ENCODE measurements around the gene SENP5. TPM values are rescaled to one million over a fixed set of nuclear protein-coding genes. Genes with fewer than 3 reads are reported as not detected.
"Not testable (repeated sequence)": the region's sequence is repeated elsewhere in the genome, so short reads cannot be mapped to it uniquely, and the experiment has no call there.

SENP5 gene
- total RNA-seq, 3 donors from 2014 or later = 24.3 to 48.1 (median 31.0) TPM

- H3K4me1 ChIP-seq (ENCODE audit: low read depth) = no peaks in the 10 kb centered on the region
- no peaks in the 10 kb centered on the region for H3K9me3 ChIP-seq
- intact Hi-C loops (cut with DNase I, micrococcal nuclease) = no loop called here
- no peak overlapping the region for H3K4me3 ChIP-seq
- H3K36me3 ChIP-seq (ENCODE audit: low read depth) = no peaks in the 10 kb centered on the region
- TF ChIP-seq CTCF (IDR thresholded peaks at IDR 0.05) = no peak
- DNase-seq (no peak), ATAC-seq (no peak)
These were observed 24.9 kb upstream of the SENP5 start for GRCh38 chr3:196842567-196843434.

- no peak for DNase-seq
- intact Hi-C loops (cut with DNase I, micrococcal nuclease) = no loop called here
These were observed 24.1 kb upstream of the SENP5 start for GRCh38 chr3:196843435-196844110.

DNA sequence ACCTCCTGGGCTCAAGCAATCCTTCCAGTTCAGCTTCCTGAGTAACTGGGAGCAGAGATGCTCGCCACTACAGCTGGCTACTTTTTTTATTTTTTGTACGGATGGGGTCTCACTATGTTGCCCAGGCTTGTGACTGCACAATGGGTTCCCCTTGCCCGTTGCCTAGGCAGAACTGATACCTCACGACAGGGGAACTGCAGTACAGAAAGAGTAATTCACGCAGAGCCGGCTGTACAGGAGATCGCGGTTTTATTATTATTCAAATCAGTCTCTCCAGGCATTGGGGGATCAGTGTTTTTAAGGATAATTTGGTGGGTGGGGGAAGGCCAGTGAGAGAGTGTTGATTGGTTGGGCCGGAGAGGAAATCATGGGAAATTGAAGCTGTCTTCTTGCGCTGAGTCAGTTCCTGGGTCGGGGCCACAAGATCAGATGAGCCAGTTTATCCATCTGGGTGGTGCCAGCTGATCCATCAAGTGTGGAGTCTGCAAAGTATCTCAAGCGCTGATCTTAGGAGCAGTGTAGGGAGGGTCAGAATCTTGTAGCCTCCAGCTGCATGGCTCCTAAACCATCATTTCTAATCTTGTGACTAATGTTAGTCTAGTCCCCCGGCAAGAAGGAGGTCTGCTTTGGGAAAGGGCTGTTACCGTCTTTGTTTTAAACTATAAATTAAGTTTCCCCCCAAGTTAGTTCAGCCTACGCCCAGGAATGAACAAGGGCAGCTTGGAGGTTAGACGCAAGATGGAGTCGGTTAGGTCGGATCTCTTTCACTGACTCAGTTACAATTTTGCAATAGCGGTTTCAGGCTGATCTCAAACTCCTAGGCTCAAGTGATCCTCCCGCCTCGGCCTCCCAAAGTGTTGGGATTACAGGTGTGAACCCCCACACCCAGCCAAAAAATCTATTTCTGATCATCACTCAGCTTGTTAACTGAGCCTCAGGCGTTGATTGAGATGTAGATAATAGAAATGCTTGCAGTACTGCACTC is 23.2 kb upstream of the SENP5 start:
- ATAC-seq; intact Hi-C loops (cut with DNase I, micrococcal nuclease); DNase-seq; H3K4me3 ChIP-seq; H3K36me3 ChIP-seq (ENCODE audit: low read depth); H3K9me3 ChIP-seq; H3K4me1 ChIP-seq (ENCODE audit: low read depth): not testable (repeated sequence)

More at GRCh38 chr3:196843435-196844110, 24.1 kb upstream of the SENP5 start:
- no peaks in the 10 kb centered on the region for H3K36me3 ChIP-seq (ENCODE audit: low read depth)
- no peak overlapping the region for H3K4me3 ChIP-seq
- no peaks in the 10 kb centered on the region for H3K4me1 ChIP-seq (ENCODE audit: low read depth)
- ATAC-seq = no peak
- no peaks in the 10 kb centered on the region for H3K9me3 ChIP-seq
- TF ChIP-seq CTCF (IDR thresholded peaks at IDR 0.05) = no peak

GRCh38 chr3:196848375-196848774 is 19.3 kb upstream of the SENP5 start:
- H3K4me1 ChIP-seq (ENCODE audit: low read depth); DNase-seq; ATAC-seq; H3K4me3 ChIP-seq; intact Hi-C loops (cut with DNase I, micrococcal nuclease); H3K9me3 ChIP-seq; H3K36me3 ChIP-seq (ENCODE audit: low read depth): not testable (repeated sequence)

- intact Hi-C loops (cut with DNase I, micrococcal nuclease) = no loop called here
- Histone ChIP-seq H3K36me3 (ENCODE audit: low read depth) (no peaks in the 10 kb centered on the region), H3K4me3 (no peak overlapping the region), H3K9me3 (no peaks in the 10 kb centered on the region), H3K4me1 (ENCODE audit: low read depth) (no peaks in the 10 kb centered on the region)
- ATAC-seq (no peak), DNase-seq (no peak)
- TF ChIP-seq CTCF (IDR thresholded peaks at IDR 0.05) = no peak
These were observed 18.5 kb upstream of the SENP5 start for GRCh38 chr3:196849180-196849741.

DNA sequence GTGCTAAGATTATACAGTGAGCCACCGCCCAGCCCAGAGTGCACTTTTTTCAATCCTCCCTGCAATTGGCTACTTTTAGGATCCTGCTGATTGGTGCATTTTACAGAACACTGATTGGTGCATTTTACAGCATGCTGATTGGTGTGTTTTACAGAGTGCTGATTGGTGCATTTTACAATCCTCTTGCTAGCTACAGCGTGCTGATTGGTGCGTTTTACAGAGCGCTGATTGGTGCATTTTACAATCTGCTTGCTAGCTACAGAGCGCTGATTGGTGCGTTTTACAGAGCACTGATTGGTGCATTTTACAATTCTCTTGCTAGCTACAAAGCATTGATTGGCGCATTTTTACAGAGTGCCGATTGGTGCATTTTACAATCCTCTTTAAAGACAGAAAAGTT is 4.7 kb upstream of the SENP5 start:
- ATAC-seq; H3K36me3 ChIP-seq (ENCODE audit: low read depth); intact Hi-C loops (cut with DNase I, micrococcal nuclease); H3K9me3 ChIP-seq; H3K4me1 ChIP-seq (ENCODE audit: low read depth); H3K4me3 ChIP-seq; DNase-seq: not testable (repeated sequence)
